RWPE2 (cell line): ENCODE data around the gene GRIK3.

Source experiments
- ATAC-seq: fragments of 200-7000 bp; cut with Tn5 transposase; 3 replicates; pipeline ENCODE4 v1.9.1; 2021; ENCODE audit warnings: low read depth
- DNase-seq: peaks from one replicate; pipeline ENCODE4 v3.0.0-alpha.2; 2020; ENCODE audit warnings: low spot score
- H3K27ac ChIP-seq: fragments of 450-650 bp; 2 replicates; pipeline ENCODE4 v1.5.1; 2017; ENCODE audit warnings: mild to moderate bottlenecking; ENCODE audit not compliant: poor library complexity, severe bottlenecking
- H3K27me3 ChIP-seq: fragments of 250-450 bp; sonication (Bioruptor Pico); 2 replicates; pipeline ENCODE4 v1.5.1; 2021; ENCODE audit warnings: mild to moderate bottlenecking, moderate library complexity; ENCODE audit not compliant: insufficient read depth, poor library complexity, severe bottlenecking
- H3K36me3 ChIP-seq: fragments of 250-450 bp; sonication (Bioruptor Pico); 2 replicates; pipeline ENCODE4 v1.5.1; 2020; ENCODE audit warnings: low read depth, mild to moderate bottlenecking, moderate library complexity
- H3K4me1 ChIP-seq: fragments of 250-450 bp; sonication (Bioruptor Pico); 2 replicates; pipeline ENCODE4 v1.5.1; 2021; ENCODE audit warnings: mild to moderate bottlenecking, moderate library complexity; ENCODE audit not compliant: insufficient read depth, poor library complexity, severe bottlenecking
- H3K4me3 ChIP-seq: fragments of 250-450 bp; sonication (Bioruptor Pico); 2 replicates; pipeline ENCODE4 v1.5.1; 2021; ENCODE audit warnings: mild to moderate bottlenecking, moderate library complexity; ENCODE audit not compliant: severe bottlenecking
- H3K9me3 ChIP-seq: fragments of 250-450 bp; sonication (Bioruptor Pico); 2 replicates; pipeline ENCODE4 v1.5.1; 2021; ENCODE audit warnings: mild to moderate bottlenecking, moderate library complexity; ENCODE audit not compliant: severe bottlenecking
- CTCF ChIP-seq: fragments of 450-650 bp; IDR thresholded peaks from one replicate; pipeline ENCODE4 v1.5.1; 2017; ENCODE audit warnings: mild to moderate bottlenecking, moderate library complexity; ENCODE audit not compliant: poor library complexity, severe bottlenecking

GRIK3 gene

DNA sequence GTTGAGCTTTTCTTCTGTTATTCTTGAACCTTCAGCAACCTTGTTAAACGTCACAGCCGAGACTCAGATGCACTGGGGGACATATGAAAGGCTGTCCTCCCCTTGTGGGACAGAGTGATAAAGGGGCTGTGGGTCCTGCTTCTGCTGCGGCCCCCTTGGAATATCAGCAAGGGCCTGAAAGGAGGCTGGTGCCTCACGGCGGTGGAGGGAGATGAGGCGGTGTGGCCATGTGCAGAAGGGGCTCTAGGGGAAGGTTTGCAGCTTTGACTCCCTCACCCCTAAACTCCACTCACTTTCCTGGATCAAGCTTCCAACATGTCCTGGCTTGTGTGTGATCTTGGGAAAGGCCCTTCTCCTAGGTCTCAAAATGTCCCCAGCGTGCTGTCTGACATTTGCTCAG lies 280.9 kb downstream of the GRIK3 start:
- TF ChIP-seq CTCF = no peak
- ATAC-seq (no peak), DNase-seq (no peak)
- H3K36me3 ChIP-seq = no peaks in the 10 kb centered on the region
- no peak overlapping the region for H3K4me3 ChIP-seq
- no peaks in the 10 kb centered on the region for H3K9me3 ChIP-seq
- no peaks in the 10 kb centered on the region for H3K4me1 ChIP-seq
- H3K27ac ChIP-seq = no peak overlapping the region
- H3K27me3 ChIP-seq = peaks cover 4% of the 10 kb centered on the region

DNA sequence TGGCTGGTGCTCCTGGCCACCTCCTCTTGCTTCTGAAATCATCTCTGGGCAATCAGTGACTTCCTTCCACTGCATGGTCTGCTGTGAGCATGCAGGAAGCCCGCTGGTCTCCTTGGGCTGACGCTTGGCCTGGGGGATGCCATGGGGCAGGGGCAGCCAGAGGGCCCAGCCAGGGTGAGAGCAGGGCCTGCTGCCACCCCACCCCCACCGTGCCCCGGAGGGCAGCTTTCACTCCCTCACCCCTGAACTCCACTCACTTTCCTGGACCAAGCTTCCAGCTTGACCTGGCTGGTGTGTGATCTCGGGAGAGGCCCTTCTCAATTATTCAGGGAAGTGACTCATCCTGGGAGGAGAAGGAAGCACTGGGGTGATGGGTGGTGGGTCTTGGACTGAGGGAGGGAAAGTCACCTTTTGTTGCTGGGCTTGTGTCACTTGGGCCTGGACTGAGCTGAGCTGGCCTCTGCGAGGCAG lies 281.4 kb downstream of the GRIK3 start:
- DNase-seq = no peak
- H3K4me3 ChIP-seq = no peak overlapping the region
- no peak for TF ChIP-seq CTCF
- no peak overlapping the region for H3K27ac ChIP-seq
- ATAC-seq = peak; percentile 33; the same call in 1 of the 3 replicates
- H3K36me3 ChIP-seq = no peaks in the 10 kb centered on the region
- no peaks in the 10 kb centered on the region for H3K9me3 ChIP-seq
- H3K4me1 ChIP-seq = no peaks in the 10 kb centered on the region
- H3K27me3 ChIP-seq = peaks cover 5% of the 10 kb centered on the region

- Histone ChIP-seq H3K4me1 (no peaks in the 10 kb centered on the region), H3K9me3 (no peaks in the 10 kb centered on the region), H3K27ac (no peak overlapping the region), H3K4me3 (no peak overlapping the region), H3K27me3 (peaks cover 10% of the 10 kb centered on the region), H3K36me3 (no peaks in the 10 kb centered on the region)
- ATAC-seq (no peak), DNase-seq (no peak)
- TF ChIP-seq CTCF = no peak
Measured at GRCh38 chr1:36752431-36752830, 281.9 kb downstream of the GRIK3 start.

DNA sequence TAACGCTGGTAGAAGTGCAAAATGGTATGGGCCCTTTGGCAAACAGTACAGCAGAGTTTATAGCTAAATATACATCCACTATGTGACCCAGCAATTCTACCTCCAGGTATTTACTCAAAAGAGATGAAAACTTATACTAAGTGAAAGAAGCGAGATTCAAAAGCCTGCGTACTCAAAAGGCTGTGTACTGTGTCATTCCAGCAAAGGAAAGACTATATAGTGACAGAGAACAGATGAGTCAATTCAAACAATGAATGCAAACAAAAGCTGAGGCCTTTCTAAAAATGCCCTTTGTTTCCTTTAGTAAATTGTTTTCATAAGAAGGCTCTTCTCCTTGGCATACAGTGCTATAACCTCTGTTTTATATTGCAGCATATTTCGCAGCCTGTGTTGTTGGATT lies 282.8 kb downstream of the GRIK3 start:
- Histone ChIP-seq H3K27me3 (peaks cover 16% of the 10 kb centered on the region), H3K4me3 (no peak overlapping the region), H3K9me3 (no peaks in the 10 kb centered on the region), H3K27ac (no peak overlapping the region), H3K4me1 (no peaks in the 10 kb centered on the region), H3K36me3 (no peaks in the 10 kb centered on the region)
- DNase-seq = no peak
- TF ChIP-seq CTCF = no peak
- no peak for ATAC-seq

DNA sequence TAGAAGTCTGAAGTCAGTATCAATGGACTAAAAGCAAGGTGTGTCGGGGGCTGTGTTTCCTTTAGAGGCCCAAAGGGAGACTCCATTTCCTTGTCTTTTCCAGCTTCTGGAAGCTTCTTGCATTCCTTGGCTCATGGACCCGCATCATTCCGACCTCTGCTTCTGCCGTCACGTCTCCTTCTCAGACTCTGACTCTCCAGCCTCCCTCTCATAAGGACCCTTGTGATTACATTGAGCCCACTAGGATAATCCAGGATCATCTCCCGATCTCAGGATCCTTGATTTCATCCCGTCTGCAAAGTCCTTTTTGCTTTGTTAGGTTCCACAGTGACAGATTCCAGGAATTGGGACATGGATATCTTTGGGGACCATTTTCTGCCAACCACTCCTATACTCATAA lies 285.8 kb downstream of the GRIK3 start:
- ATAC-seq (no peak), DNase-seq (no peak)
- no peak for TF ChIP-seq CTCF
- H3K9me3 ChIP-seq = no peaks in the 10 kb centered on the region
- H3K4me1 ChIP-seq = no peaks in the 10 kb centered on the region
- H3K4me3 ChIP-seq = no peak overlapping the region
- no peak overlapping the region for H3K27ac ChIP-seq
- no peaks in the 10 kb centered on the region for H3K36me3 ChIP-seq
- peaks cover 16% of the 10 kb centered on the region for H3K27me3 ChIP-seq
